Stimulated activated CD8-positive, alpha-beta memory T cell treated with anti-CD3 and anti-CD28 coated beads, Interleukin-7, amount 100 ng/mL, for 1 hour (primary cell): Measurements from ENCODE around the gene EEF1A1.
A peak's percentile ranks its signal among the peaks of the same experiment; 100 is the strongest.
"Not testable (repeated sequence)": the region's sequence is repeated elsewhere in the genome, so short reads cannot be mapped to it uniquely, and the experiment has no call there.

Source experiments
- DNase-seq, 2 donors: peaks; one replicate each; pipeline ENCODE4 v3.0.0-alpha.2; 2020; ENCODE audit warnings: low read depth in 2 of 2

Gene EEF1A1

GRCh38 chr6:73538116-73538779 is 17.4 kb upstream of the EEF1A1 start:
- DNase-seq = no peak

DNA sequence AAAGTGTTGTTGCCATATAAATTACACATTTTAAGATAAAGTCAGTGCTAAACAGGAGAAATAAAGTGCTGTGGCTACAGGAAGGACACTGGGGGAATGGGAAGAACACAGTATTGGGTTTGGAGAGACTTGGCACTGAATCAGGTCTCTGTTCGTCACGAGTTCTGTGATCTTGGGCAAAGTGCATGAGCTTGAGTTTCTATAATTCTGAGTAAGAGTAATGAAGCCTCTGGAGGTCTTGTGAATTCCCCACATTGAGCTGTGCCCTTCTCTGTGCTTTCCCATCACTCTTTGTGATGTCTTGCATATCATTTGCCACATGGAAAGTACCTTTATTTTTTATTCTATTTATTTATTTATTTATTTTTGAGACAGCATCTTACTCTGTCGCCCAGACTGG is 16.8 kb upstream of the EEF1A1 start:
- DNase-seq = no peak

GRCh38 chr6:73534628-73535027 is 13.8 kb upstream of the EEF1A1 start:
- no peak for DNase-seq

DNA sequence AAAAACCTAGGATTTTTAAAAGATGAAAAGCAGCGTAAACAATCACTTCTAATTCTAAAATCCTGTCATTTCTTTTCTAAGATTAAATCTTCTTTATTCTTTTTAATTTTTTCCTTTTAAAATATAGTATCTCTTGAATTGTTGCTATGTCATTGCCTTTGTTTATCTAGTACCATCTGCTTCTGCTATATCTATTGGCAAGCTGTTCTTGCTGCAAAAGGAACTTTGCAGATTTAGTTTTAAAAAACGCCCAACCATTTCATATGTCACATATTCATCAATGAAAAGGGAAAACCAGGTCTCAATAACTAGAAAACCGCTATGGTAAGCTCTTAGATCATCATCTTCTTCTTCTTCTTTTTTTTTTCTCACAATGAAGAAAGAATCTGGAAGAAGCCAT is 11.5 kb upstream of the EEF1A1 start:
- no peak for DNase-seq

- no peak for DNase-seq
Measured at GRCh38 chr6:73528897-73529296, 8.1 kb upstream of the EEF1A1 start.

- DNase-seq = no peak
Measured at GRCh38 chr6:73525546-73526330, 4.9 kb upstream of the EEF1A1 start.

GRCh38 chr6:73523434-73524123 is 2.7 kb upstream of the EEF1A1 start:
- DNase-seq = peak; percentile 50 to 53

- DNase-seq = peak; percentile 43
Measured at GRCh38 chr6:73521351-73521985, 636 bp upstream of the EEF1A1 start.

GRCh38 chr6:73519926-73520687 is 725 bp downstream of the EEF1A1 start:
- peak; percentile 58 to 62 for DNase-seq

GRCh38 chr6:73518982-73519881 is 1.6 kb downstream of the EEF1A1 start:
- not testable (repeated sequence) for DNase-seq

- DNase-seq = not testable (repeated sequence)
Measured at GRCh38 chr6:73518100-73518981, 2.5 kb downstream of the EEF1A1 start.

DNA sequence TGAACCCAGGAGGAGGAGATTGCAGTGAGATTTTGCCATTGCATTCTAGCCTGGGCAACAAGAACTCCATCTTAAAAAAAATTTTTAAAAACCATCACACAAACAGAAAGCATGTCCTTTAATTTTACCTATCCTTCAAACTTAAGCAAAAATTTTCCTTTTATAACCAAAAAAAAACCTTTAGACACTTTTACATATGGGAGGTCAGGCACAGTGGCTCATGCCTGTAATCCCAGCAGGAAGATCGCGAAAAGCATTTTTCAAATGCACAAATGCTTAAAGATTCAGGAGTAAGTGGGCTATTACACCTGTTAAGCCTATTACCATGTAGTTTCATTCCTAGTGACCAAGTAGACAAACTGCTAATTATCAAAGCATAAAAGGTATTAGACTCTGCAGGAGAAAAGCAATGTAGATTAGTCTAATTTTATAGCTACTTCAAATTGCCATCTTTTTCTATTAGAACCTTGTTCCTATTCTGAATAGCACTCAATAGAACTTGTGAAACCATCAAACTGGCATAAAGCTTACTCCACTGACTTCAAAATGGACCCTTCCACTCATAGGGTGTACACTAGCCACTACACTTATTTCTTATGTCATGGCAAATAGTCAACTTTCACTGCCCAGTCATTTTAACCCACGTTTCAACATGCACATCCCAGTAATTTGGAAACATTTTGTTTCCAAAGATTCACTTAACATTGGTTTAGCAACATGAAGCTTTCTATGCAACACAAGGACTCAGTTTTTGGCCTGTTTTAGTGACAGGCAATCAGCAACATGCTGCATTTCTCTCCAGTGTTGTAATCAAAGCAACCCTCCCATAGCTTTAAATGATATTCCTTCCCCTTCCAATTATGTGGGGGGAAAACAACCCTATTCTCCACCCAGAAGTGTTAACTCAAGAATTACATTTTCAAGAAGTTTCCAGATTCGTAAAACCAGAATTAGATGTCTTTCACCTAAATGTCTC is 4.0 kb downstream of the EEF1A1 start:
- no peak for DNase-seq

- no peak for DNase-seq
Measured at GRCh38 chr6:73515204-73515655, 5.6 kb downstream of the EEF1A1 start.

DNA sequence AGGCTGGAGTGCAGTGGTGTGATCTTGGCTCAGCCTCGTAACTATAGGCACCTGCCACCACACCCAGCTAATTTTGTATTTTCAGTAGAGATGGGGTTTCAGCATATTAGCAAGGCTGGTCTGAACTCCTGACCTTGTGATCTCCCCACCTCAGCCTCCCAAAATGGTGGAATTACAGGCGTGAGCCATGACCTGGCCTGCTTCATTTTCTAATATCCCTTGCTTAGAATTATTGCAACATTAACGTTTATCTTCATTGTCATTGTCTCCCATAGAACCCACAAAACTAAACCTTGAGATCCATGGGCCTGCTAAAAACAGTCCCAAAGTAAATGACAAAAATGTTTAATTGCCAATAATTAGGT is 6.1 kb downstream of the EEF1A1 start:
- no peak for DNase-seq

DNA sequence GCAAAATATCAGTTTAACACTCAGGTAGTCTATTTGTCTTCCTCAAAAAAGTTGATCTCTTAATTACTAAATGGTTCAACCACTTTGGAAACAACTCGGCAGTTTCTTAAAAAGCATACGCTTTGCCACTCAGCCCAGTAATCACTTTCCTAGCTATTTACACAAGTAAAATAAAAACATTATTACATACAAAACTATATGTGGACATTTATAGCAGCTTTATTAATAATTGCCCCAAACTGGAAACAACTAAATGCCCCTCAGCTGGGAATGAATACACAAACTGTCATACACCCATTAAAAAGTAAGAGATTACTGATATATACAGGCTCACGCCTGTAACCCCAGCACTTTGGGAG is 7.4 kb downstream of the EEF1A1 start:
- DNase-seq = no peak

GRCh38 chr6:73511796-73512195 is 9.0 kb downstream of the EEF1A1 start:
- DNase-seq = no peak

DNA sequence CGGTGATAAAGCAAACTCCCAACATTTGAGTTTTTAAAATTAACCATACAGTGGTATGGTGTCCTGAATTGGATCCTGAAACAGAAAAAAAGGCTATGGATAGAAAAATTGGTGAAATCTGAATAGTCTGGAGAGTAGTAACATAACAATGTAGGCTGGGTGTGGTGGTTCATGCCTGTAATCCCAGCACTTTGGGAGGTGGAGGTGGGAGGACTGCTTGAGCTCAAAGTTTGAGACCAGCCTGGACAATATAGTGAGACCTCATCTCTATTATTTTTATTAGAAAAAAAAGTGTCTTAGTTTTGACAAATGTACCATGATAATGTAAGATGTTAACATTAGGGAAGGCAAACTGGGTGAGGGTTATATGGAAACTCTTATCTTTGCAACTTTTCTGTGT is 11.0 kb downstream of the EEF1A1 start:
- no peak for DNase-seq

- no peak for DNase-seq
Measured at GRCh38 chr6:73508776-73509175, 12.1 kb downstream of the EEF1A1 start.
